Mesothelial cell of epicardium (in vitro differentiated cells): ENCODE results near the gene DEGS1. TPM values are rescaled to one million over a fixed set of nuclear protein-coding genes. Genes with fewer than 3 reads are reported as not detected.

Experiments used
- DNase-seq, 2 experiments: peaks; one replicate each; pipeline ENCODE4 v3.0.0; 2021; ENCODE audit warnings: low spot score in 2 of 2; ENCODE audit not compliant: unreplicated experiment in 2 of 2
- H3K27ac Mint-ChIP-seq: 2 replicates; pipeline ENCODE4 v1.8.0; 2021; ENCODE audit warnings: mixed read lengths
- H3K27me3 Mint-ChIP-seq: 2 replicates; pipeline ENCODE4 v1.8.0; 2021; ENCODE audit warnings: low read depth, mixed read lengths
- H3K36me3 Mint-ChIP-seq: 2 replicates; pipeline ENCODE4 v1.8.0; 2021; ENCODE audit warnings: mixed read lengths
- H3K4me1 Mint-ChIP-seq: 2 replicates; pipeline ENCODE4 v1.8.0; 2021; ENCODE audit warnings: mixed read lengths
- H3K4me3 Mint-ChIP-seq: 2 replicates; pipeline ENCODE4 v1.8.0; 2021; ENCODE audit warnings: mild to moderate bottlenecking, moderate library complexity, mixed read lengths
- H3K9me3 Mint-ChIP-seq: 2 replicates; pipeline ENCODE4 v1.8.0; 2021; ENCODE audit warnings: mixed read lengths
- CTCF ChIP-seq: fragments of 200-600 bp; sonication (generic); IDR thresholded peaks from one replicate; pipeline ENCODE4 v1.5.0; 2021; ENCODE audit warnings: antibody characterized with exemption; ENCODE audit not compliant: unreplicated experiment
- total RNA-seq: library from RNA; stranded (reverse); gene quantifications from 3 replicates; pipeline ENCODE4 v1.2.1, GENCODE V29; 2021

DEGS1 gene
- total RNA-seq, 1 donor from 2014 or later: 55.4 TPM

GRCh38 chr1:224180783-224181452 is 2.1 kb upstream of the DEGS1 start:
- Mint-ChIP-seq H3K9me3 (no peaks in the 10 kb centered on the region), H3K36me3 (no peaks in the 10 kb centered on the region), H3K4me1 (peaks cover 34% of the 10 kb centered on the region), H3K27me3 (no peaks in the 10 kb centered on the region), H3K4me3 (no peak overlapping the region), H3K27ac (no peak overlapping the region)
- TF ChIP-seq CTCF: no peak
- DNase-seq: no peak

- Mint-ChIP-seq H3K27me3 (no peaks in the 10 kb centered on the region), H3K4me3 (peak overlapping the region; percentile 81), H3K9me3 (no peaks in the 10 kb centered on the region), H3K27ac (no peak overlapping the region), H3K4me1 (peaks cover 34% of the 10 kb centered on the region), H3K36me3 (no peaks in the 10 kb centered on the region)
- no peak for TF ChIP-seq CTCF
- DNase-seq: no peak
These were observed 1.6 kb upstream of the DEGS1 start for GRCh38 chr1:224181453-224181810.

GRCh38 chr1:224182057-224182865 is 779 bp upstream of the DEGS1 start:
- TF ChIP-seq CTCF: no peak
- H3K9me3 Mint-ChIP-seq: no peaks in the 10 kb centered on the region
- no peak for DNase-seq

GRCh38 chr1:224183591-224184312 is 712 bp downstream of the DEGS1 start:
- peaks cover 33% of the 10 kb centered on the region for H3K4me1 Mint-ChIP-seq
- DNase-seq: peak; percentile 27 to 68
- peak overlapping the region; percentile 90 for H3K27ac Mint-ChIP-seq
- H3K27me3 Mint-ChIP-seq: no peaks in the 10 kb centered on the region
- H3K36me3 Mint-ChIP-seq: peaks cover 11% of the 10 kb centered on the region
- no peak for TF ChIP-seq CTCF
- peak overlapping the region; percentile 83 for H3K4me3 Mint-ChIP-seq
- peaks cover 5% of the 10 kb centered on the region for H3K9me3 Mint-ChIP-seq

More at GRCh38 chr1:224182057-224182865, 779 bp upstream of the DEGS1 start:
- no peaks in the 10 kb centered on the region for H3K27me3 Mint-ChIP-seq
- H3K4me3 Mint-ChIP-seq: peak overlapping the region; percentile 81
- peaks cover 3% of the 10 kb centered on the region for H3K36me3 Mint-ChIP-seq
- H3K4me1 Mint-ChIP-seq: peaks cover 34% of the 10 kb centered on the region
- H3K27ac Mint-ChIP-seq: peak overlapping the region; percentile 95

GRCh38 chr1:224185208-224185607 is 2.2 kb downstream of the DEGS1 start:
- no peak for TF ChIP-seq CTCF
- Mint-ChIP-seq H3K27me3 (no peaks in the 10 kb centered on the region), H3K9me3 (peaks cover 6% of the 10 kb centered on the region), H3K27ac (peak overlapping the region; percentile 94), H3K36me3 (peaks cover 19% of the 10 kb centered on the region), H3K4me1 (peaks cover 31% of the 10 kb centered on the region), H3K4me3 (peak overlapping the region; percentile 83)
- DNase-seq: no peak
